Progenitor cell of endocrine pancreas (in vitro differentiated cells): Measurements from ENCODE around the gene UBE3B. TPM values are rescaled to one million over a fixed set of nuclear protein-coding genes. Genes with fewer than 3 reads are reported as not detected.

Experiments used
- DNase-seq: peaks from one replicate; pipeline ENCODE4 v3.0.0; 2021; ENCODE audit warnings: low spot score; ENCODE audit not compliant: unreplicated experiment
- H3K27ac Mint-ChIP-seq: 2 replicates; pipeline ENCODE4 v1.8.0; 2021; ENCODE audit warnings: mild to moderate bottlenecking, moderate library complexity, mixed read lengths
- H3K27me3 Mint-ChIP-seq: 2 replicates; pipeline ENCODE4 v1.8.0; 2021; ENCODE audit warnings: mixed read lengths
- H3K36me3 Mint-ChIP-seq: 2 replicates; pipeline ENCODE4 v1.8.0; 2022; ENCODE audit warnings: mixed read lengths; ENCODE audit not compliant: insufficient read depth
- H3K4me1 Mint-ChIP-seq: 2 replicates; pipeline ENCODE4 v1.8.0; 2021; ENCODE audit warnings: low read depth, mixed read lengths
- H3K4me3 Mint-ChIP-seq: 2 replicates; pipeline ENCODE4 v1.8.0; 2021; ENCODE audit warnings: low read depth, mild to moderate bottlenecking, moderate library complexity, mixed read lengths
- H3K9me3 Mint-ChIP-seq: 2 replicates; pipeline ENCODE4 v1.8.0; 2021; ENCODE audit warnings: low read depth, mixed read lengths
- total RNA-seq: library from RNA; stranded (reverse); gene quantifications from 2 replicates; pipeline ENCODE4 v1.2.1, GENCODE V29; 2021
- TF ChIP-seq, protein P1 (sequence below): fragments of 200-600 bp; sonication (generic); IDR thresholded peaks from one replicate; pipeline ENCODE4 v1.5.0; 2021; ENCODE audit warnings: antibody characterized with exemption, mild to moderate bottlenecking; ENCODE audit not compliant: unreplicated experiment

UBE3B gene
- total RNA-seq, 1 donor from 2014 or later: 41.8 TPM

DNA sequence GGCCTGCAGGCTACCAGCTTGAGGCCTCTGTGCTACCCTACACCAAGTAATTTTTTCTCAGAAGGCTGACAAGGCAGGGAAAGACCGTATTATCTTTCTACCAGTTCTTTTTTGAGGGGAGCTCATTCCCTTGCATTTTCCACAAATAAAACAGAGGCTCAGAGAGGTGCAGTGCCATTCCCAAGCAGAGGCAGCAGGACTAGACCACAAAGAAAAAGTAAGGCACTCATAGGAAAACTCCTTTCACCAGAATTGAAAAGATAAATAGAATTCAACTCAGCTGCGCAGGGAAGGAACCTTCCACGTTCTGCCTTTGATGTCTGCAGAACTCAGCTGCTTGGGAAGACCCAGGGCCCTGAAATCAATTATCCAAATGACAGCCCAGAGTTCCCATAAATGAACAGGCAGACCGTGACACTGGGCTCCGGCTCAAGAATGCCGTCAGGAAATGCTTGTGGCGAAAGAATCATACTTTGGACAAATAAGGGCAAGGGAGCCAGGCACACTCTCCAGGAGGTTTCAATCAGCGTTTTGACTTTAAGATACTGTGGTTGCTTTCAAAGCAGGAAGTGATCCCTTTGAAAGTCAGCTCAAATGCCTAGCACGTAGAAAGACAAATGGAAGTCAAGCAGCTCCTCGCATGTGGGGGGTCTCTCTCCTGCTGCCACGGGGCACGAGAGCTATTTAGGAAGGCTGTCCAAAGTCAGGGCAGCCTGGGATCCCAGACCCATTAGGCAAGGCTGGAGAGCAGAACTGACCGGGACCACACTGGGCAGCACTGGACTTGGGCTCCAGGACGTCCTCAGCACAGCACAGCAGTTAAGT lies 14.4 kb upstream of the UBE3B start:
- no peak for DNase-seq
- H3K36me3 Mint-ChIP-seq: no peaks in the 10 kb centered on the region
- H3K9me3 Mint-ChIP-seq: no peaks in the 10 kb centered on the region
- H3K27ac Mint-ChIP-seq: peak overlapping the region; percentile 34
- peaks cover 10% of the 10 kb centered on the region for H3K4me1 Mint-ChIP-seq
- no peaks in the 10 kb centered on the region for H3K27me3 Mint-ChIP-seq
- TF ChIP-seq, protein P1, sequence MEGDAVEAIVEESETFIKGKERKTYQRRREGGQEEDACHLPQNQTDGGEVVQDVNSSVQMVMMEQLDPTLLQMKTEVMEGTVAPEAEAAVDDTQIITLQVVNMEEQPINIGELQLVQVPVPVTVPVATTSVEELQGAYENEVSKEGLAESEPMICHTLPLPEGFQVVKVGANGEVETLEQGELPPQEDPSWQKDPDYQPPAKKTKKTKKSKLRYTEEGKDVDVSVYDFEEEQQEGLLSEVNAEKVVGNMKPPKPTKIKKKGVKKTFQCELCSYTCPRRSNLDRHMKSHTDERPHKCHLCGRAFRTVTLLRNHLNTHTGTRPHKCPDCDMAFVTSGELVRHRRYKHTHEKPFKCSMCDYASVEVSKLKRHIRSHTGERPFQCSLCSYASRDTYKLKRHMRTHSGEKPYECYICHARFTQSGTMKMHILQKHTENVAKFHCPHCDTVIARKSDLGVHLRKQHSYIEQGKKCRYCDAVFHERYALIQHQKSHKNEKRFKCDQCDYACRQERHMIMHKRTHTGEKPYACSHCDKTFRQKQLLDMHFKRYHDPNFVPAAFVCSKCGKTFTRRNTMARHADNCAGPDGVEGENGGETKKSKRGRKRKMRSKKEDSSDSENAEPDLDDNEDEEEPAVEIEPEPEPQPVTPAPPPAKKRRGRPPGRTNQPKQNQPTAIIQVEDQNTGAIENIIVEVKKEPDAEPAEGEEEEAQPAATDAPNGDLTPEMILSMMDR: no peak
- no peak overlapping the region for H3K4me3 Mint-ChIP-seq

DNA sequence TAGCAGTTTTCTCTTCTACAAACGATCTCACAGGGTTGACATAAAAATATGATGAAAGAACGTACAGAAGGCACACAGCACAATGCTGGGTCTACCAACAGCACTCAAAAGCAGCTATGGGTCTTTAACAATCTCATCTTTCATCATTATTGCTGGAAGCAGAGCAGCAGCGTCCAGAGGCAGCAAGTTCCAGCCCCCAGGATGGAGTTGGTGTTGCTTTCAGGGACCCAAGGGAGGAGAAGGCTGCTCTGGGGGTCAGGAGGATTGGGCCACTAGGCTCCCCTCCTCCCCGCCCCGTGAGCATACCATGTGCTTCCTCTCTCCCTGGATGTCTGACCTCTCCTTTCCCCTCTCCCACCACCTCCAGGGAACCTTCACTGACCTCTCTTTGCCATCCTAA lies 13.7 kb upstream of the UBE3B start:
- Mint-ChIP-seq H3K4me1 (peaks cover 10% of the 10 kb centered on the region), H3K27ac (no peak overlapping the region), H3K27me3 (no peaks in the 10 kb centered on the region), H3K4me3 (no peak overlapping the region), H3K36me3 (peaks cover 2% of the 10 kb centered on the region), H3K9me3 (no peaks in the 10 kb centered on the region)
- DNase-seq: no peak
- TF ChIP-seq, protein P1: no peak

DNA sequence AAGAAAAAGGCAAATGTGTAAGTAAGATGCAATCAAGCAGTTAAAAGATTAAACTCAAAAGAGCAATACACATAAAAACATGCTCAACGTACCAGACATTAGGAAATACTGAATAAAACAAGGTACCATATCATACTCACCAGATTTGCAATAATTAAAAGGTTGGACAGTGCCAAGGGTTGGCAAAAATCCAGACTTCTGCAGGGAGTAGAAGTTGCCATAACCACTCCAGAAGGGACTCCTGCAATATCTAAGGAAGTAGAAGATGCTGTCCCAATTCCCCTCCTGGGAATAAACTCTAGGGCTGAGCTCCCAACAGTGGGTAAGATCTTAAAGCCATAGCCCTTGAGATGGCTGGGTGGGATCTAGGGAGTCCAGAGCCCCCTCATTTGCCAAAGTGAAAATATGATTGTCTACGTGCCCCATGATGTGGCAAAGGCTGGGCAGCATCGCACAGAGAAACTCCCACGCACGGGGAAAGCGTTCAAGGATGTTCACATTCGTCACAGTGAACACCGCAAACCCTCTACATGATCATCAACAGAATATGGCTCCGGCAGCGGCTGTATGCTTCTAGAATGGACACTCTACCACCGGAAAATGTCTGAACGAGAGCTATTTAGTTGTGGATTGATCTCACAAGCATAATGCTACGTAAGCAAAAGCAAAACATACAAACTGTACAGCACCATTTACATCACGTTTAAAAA lies 12.6 kb upstream of the UBE3B start:
- H3K9me3 Mint-ChIP-seq: no peaks in the 10 kb centered on the region
- H3K27me3 Mint-ChIP-seq: no peaks in the 10 kb centered on the region
- H3K4me1 Mint-ChIP-seq: peaks cover 10% of the 10 kb centered on the region
- H3K36me3 Mint-ChIP-seq: peaks cover 5% of the 10 kb centered on the region
- TF ChIP-seq, protein P1: no peak
- no peak for DNase-seq
- H3K27ac Mint-ChIP-seq: no peak overlapping the region
- no peak overlapping the region for H3K4me3 Mint-ChIP-seq

DNA sequence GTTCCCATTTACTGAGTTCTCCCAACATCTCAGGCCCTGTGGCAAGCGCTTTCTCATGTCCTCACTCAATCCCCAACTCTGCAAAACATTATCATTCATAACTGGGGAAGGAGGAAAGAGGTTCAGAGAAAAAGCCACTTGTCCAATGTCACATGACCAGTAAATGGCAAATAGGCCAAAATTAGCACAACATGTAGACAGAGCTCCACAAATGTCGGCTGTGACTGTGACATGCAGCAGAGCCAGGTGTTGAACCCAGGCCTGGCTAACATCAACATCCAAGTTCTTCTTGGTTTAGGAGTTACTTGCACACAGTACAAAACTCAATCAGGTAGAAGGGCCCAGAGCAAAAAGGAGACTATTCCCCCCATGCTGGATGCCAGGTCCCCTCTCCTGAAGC lies 11.1 kb upstream of the UBE3B start:
- H3K36me3 Mint-ChIP-seq: peaks cover 5% of the 10 kb centered on the region
- no peaks in the 10 kb centered on the region for H3K27me3 Mint-ChIP-seq
- no peak for DNase-seq
- no peak overlapping the region for H3K4me3 Mint-ChIP-seq
- TF ChIP-seq, protein P1: no peak
- no peaks in the 10 kb centered on the region for H3K9me3 Mint-ChIP-seq
- H3K4me1 Mint-ChIP-seq: peaks cover 8% of the 10 kb centered on the region
- no peak overlapping the region for H3K27ac Mint-ChIP-seq

DNA sequence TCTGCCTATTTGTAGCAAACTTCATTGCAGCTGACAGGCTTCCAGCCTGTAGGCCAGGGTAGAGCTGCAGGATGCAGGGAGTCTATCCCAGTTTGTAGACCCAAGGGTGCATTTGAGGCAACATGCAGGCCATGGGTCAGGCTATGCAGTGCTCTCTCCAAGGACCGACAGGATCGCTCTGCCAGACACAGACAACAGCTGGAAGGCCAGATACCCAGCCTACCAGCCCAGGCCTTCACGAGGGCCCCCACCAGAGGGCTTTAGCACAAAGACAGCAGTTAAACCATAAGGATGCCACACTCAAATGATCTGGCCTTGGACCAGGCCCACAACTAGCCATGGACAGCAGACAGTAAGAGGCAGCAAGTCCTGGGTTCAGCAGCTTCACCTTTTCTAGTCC lies 10.6 kb upstream of the UBE3B start:
- TF ChIP-seq, protein P1: no peak
- Mint-ChIP-seq H3K27ac (no peak overlapping the region), H3K4me3 (no peak overlapping the region), H3K27me3 (no peaks in the 10 kb centered on the region), H3K9me3 (no peaks in the 10 kb centered on the region), H3K36me3 (peaks cover 5% of the 10 kb centered on the region), H3K4me1 (peaks cover 5% of the 10 kb centered on the region)
- no peak for DNase-seq
